MM.1S (cell line): ENCODE data around the gene TTLL10.

Experiments
- DNase-seq: peaks from one replicate; pipeline ENCODE4 v3.0.0-alpha.2; 2015
- H2AFZ ChIP-seq: fragments of 300-600 bp; sonication (generic); 2 replicates; pipeline ENCODE4 v1.6.0; 2016; ENCODE audit warnings: antibody characterized with exemption, low read length
- H3F3A ChIP-seq: fragments of 300-600 bp; sonication (generic); 2 replicates; pipeline ENCODE4 v1.6.1; 2016; ENCODE audit warnings: mild to moderate bottlenecking, antibody characterized with exemption, low read length, moderate library complexity, mixed read lengths; ENCODE audit not compliant: insufficient read depth
- H3K27ac ChIP-seq: fragments of 300-600 bp; sonication (generic); 2 replicates; pipeline ENCODE4 v1.5.1; 2016; ENCODE audit warnings: mild to moderate bottlenecking, low read length
- H3K27me3 ChIP-seq: fragments of 300-600 bp; sonication (generic); replicated peaks from 2 replicates; pipeline ENCODE4 v1.6.0; 2016; ENCODE audit warnings: low read length; ENCODE audit not compliant: insufficient read depth
- H3K36me3 ChIP-seq: fragments of 300-600 bp; sonication (generic); replicated peaks from 2 replicates; pipeline ENCODE4 v1.6.1; 2016; ENCODE audit warnings: mild to moderate bottlenecking, low read length, mixed read lengths; ENCODE audit not compliant: insufficient read depth
- H3K4me1 ChIP-seq: fragments of 300-600 bp; sonication (generic); 2 replicates; pipeline ENCODE4 v1.6.1; 2016; ENCODE audit warnings: low read length, mixed read lengths
- H3K4me2 ChIP-seq: fragments of 300-600 bp; sonication (generic); 2 replicates; pipeline ENCODE4 v1.6.0; 2016; ENCODE audit warnings: low read depth, low read length
- H3K4me3 ChIP-seq: fragments of 300-600 bp; sonication (generic); 2 replicates; pipeline ENCODE4 v1.5.1; 2016; ENCODE audit warnings: low read length, mixed read lengths
- H3K79me2 ChIP-seq: fragments of 300-600 bp; sonication (generic); 2 replicates; pipeline ENCODE4 v1.6.1; 2016; ENCODE audit warnings: mixed run types, low read length, mixed read lengths
- H3K9ac ChIP-seq: fragments of 300-600 bp; sonication (generic); 2 replicates; pipeline ENCODE4 v1.6.1; 2016; ENCODE audit warnings: low read length, mixed read lengths
- H3K9me2 ChIP-seq: fragments of 300-600 bp; sonication (generic); replicated peaks from 2 replicates; pipeline ENCODE4 v1.6.1; 2016; ENCODE audit warnings: mild to moderate bottlenecking, low read length, mixed read lengths; ENCODE audit not compliant: insufficient read depth
- H3K9me3 ChIP-seq: fragments of 300-600 bp; sonication (generic); replicated peaks from 2 replicates; pipeline ENCODE4 v1.6.1; 2016; ENCODE audit warnings: mild to moderate bottlenecking, low read length, mixed read lengths; ENCODE audit not compliant: insufficient read depth
- H4K20me1 ChIP-seq: fragments of 300-600 bp; sonication (generic); 2 replicates; pipeline ENCODE4 v1.6.1; 2016; ENCODE audit warnings: mild to moderate bottlenecking, low read length, moderate library complexity, mixed read lengths; ENCODE audit not compliant: insufficient read depth
- CTCF ChIP-seq: fragments of 300-600 bp; sonication (generic); IDR thresholded peaks from 2 replicates; pipeline ENCODE4 v1.5.1; 2016; ENCODE audit warnings: antibody characterized with exemption, low read length, mixed read lengths
- EZH2 ChIP-seq: fragments of 300-600 bp; sonication (generic); optimal IDR thresholded peaks from 2 replicates; pipeline ENCODE3; 2017; ENCODE audit warnings: low read depth, mild to moderate bottlenecking, antibody characterized with exemption, low read length, mixed read lengths
- EZH2phosphoT487 ChIP-seq: fragments of 300-600 bp; sonication (generic); IDR thresholded peaks from 2 replicates; pipeline ENCODE4 v1.6.1; 2018; ENCODE audit warnings: antibody characterized with exemption, low read length

TTLL10 gene

GRCh38 chr1:1225238-1225845, 51.7 kb downstream of the TTLL10 start:
- peaks cover 12% of the 10 kb centered on the region for H3K36me3 ChIP-seq
- no peaks in the 10 kb centered on the region for H3K9me3 ChIP-seq
- DNase-seq, result no peak
- no peak overlapping the region for H3K4me2 ChIP-seq
- no peak overlapping the region for H3K27ac ChIP-seq
- H3F3A ChIP-seq, result no peaks in the 10 kb centered on the region
- H4K20me1 ChIP-seq, result no peaks in the 10 kb centered on the region
- H3K79me2 ChIP-seq, result peaks cover 57% of the 10 kb centered on the region
- no peak overlapping the region for H3K4me3 ChIP-seq
- TF ChIP-seq CTCF, result no peak
- no peaks in the 10 kb centered on the region for H3K9me2 ChIP-seq
- no peaks in the 10 kb centered on the region for H3K27me3 ChIP-seq
- H3K4me1 ChIP-seq, result 0 out of 2 replicates have a peak, but pooled peaks cover 3% of the 10 kb centered on the region
- no peak overlapping the region for H3K9ac ChIP-seq
- H2AFZ ChIP-seq, result no peak overlapping the region

- peaks cover 63% of the 10 kb centered on the region for H3K79me2 ChIP-seq
- H3K36me3 ChIP-seq, result peaks cover 12% of the 10 kb centered on the region
- H3K4me1 ChIP-seq, result 0 out of 2 replicates have a peak, but pooled peaks cover 3% of the 10 kb centered on the region
- H3F3A ChIP-seq, result no peaks in the 10 kb centered on the region
- H3K9ac ChIP-seq, result no peak overlapping the region
- H3K27me3 ChIP-seq, result no peaks in the 10 kb centered on the region
- H3K27ac ChIP-seq, result no peak overlapping the region
- no peaks in the 10 kb centered on the region for H3K9me2 ChIP-seq
- H3K4me3 ChIP-seq, result no peak overlapping the region
- no peak overlapping the region for H2AFZ ChIP-seq
- H3K4me2 ChIP-seq, result no peak overlapping the region
- DNase-seq, result no peak
- TF ChIP-seq EZH2phosphoT487 (no peak), CTCF (no peak), EZH2 (no peak)
- H4K20me1 ChIP-seq, result no peaks in the 10 kb centered on the region
- no peaks in the 10 kb centered on the region for H3K9me3 ChIP-seq
These were observed 52.2 kb downstream of the TTLL10 start for GRCh38 chr1:1225913-1226312.

- no peaks in the 10 kb centered on the region for H3F3A ChIP-seq
- peaks cover 12% of the 10 kb centered on the region for H3K36me3 ChIP-seq
- no peak overlapping the region for H2AFZ ChIP-seq
- peaks cover 71% of the 10 kb centered on the region for H3K79me2 ChIP-seq
- H4K20me1 ChIP-seq, result no peaks in the 10 kb centered on the region
- no peak for DNase-seq
- H3K4me2 ChIP-seq, result no peak overlapping the region
- H3K4me1 ChIP-seq, result 0 out of 2 replicates have a peak, but pooled peaks cover 3% of the 10 kb centered on the region
- no peak overlapping the region for H3K27ac ChIP-seq
- TF ChIP-seq EZH2phosphoT487, result no peak
- no peak for TF ChIP-seq EZH2
- TF ChIP-seq CTCF, result no peak
- H3K9me3 ChIP-seq, result no peaks in the 10 kb centered on the region
- H3K9ac ChIP-seq, result no peak overlapping the region
- no peaks in the 10 kb centered on the region for H3K9me2 ChIP-seq
- H3K4me3 ChIP-seq, result no peak overlapping the region
- no peaks in the 10 kb centered on the region for H3K27me3 ChIP-seq
These were observed 53.1 kb downstream of the TTLL10 start for GRCh38 chr1:1226566-1227362.
